Fibroblast of mammary gland (primary cell): ENCODE data around the gene SSC5D.

ENCODE experiments used
- DNase-seq: peaks from one replicate; pipeline ENCODE4 v3.0.0-alpha.2; 2010; ENCODE audit warnings: low read depth
- H3K4me3 ChIP-seq: 2 replicates; pipeline ENCODE4 v1.5.1; 2011; ENCODE audit warnings: low read depth, mild to moderate bottlenecking, low read length, moderate library complexity; ENCODE audit not compliant: control insufficient read depth
- TF ChIP-seq, protein P1 (sequence below): conservative IDR thresholded peaks from 2 replicates; pipeline ENCODE4 v1.5.1; 2011; ENCODE audit warnings: low read depth, low read length, inconsistent platforms; ENCODE audit not compliant: control insufficient read depth, insufficient read depth

SSC5D gene

GRCh38 chr19:55487924-55488687 lies at the start of gene SSC5D:
SSC5D (plus strand) TSS chr19:55488436; CDS start chr19:55488590, 154 bp downstream.
- H3K4me3 ChIP-seq, result peak within 1 kb of the TSS; percentile 37
- peak; percentile 70 for DNase-seq
- TF ChIP-seq, protein P1, sequence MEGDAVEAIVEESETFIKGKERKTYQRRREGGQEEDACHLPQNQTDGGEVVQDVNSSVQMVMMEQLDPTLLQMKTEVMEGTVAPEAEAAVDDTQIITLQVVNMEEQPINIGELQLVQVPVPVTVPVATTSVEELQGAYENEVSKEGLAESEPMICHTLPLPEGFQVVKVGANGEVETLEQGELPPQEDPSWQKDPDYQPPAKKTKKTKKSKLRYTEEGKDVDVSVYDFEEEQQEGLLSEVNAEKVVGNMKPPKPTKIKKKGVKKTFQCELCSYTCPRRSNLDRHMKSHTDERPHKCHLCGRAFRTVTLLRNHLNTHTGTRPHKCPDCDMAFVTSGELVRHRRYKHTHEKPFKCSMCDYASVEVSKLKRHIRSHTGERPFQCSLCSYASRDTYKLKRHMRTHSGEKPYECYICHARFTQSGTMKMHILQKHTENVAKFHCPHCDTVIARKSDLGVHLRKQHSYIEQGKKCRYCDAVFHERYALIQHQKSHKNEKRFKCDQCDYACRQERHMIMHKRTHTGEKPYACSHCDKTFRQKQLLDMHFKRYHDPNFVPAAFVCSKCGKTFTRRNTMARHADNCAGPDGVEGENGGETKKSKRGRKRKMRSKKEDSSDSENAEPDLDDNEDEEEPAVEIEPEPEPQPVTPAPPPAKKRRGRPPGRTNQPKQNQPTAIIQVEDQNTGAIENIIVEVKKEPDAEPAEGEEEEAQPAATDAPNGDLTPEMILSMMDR, result no peak

DNA sequence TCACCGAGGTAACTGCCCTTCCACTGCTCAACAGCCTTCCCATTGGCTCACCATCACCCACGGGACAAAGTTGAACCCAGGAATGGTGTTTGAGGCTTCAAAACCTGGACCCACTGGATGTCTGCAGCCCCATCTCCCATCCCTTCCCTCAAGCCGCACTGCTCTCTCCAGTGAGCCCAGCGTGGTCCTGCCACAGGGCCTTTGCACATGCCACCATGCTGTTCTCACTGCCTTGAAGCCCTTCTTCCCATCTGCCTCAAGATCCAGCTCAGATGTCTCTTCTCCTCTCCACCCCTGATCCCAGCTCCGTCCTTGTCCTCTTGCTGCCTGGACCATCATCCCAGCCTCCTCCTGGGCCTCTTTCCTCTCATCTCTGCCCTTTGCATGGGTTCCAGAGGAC lies 49.2 kb upstream of the SSC5D start:
- TF ChIP-seq, protein P1, result no peak
- no peak for DNase-seq

GRCh38 chr19:55440411-55441105 lies 47.7 kb upstream of the SSC5D start:
- TF ChIP-seq, protein P1, result no peak
- DNase-seq, result no peak
- H3K4me3 ChIP-seq, result no peak overlapping the region

More for the DNA sequence above, 49.2 kb upstream of the SSC5D start:
- no peak overlapping the region for H3K4me3 ChIP-seq

GRCh38 chr19:55441319-55441691 lies 46.9 kb upstream of the SSC5D start:
- TF ChIP-seq, protein P1, result no peak
- no peak for DNase-seq
- H3K4me3 ChIP-seq, result no peak overlapping the region

DNA sequence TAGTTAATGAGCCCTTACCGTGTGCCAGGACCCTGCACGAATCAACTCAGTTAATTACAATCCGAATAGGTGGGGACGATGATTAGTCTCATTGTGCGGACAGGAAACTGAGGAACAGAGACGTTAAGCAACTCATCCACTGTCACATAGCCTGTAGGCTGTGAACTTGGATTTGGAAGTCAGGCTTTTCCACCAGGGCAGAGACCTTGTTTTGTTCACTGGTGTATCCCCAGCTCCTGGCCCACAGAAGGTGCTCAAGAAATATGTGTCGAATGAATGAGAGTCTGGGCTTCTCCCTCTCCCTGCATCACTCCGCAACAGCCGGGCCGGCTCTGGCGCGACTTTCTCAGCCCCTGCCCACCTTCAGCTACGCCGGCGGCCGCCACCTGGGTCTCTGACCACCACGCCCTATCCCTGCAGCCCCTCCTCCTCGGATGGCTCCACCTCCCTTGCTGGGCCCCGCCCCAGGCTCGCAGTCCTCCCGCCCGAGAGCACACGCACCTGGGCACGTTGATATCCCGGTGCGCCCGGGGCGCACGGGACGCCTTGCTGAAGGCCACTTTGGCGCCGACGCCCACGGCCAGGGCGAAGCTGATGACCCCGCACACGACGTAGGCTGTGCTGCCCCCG lies 46.4 kb upstream of the SSC5D start:
- TF ChIP-seq, protein P1, result no peak
- no peak for DNase-seq
- H3K4me3 ChIP-seq, result no peak overlapping the region

GRCh38 chr19:55442372-55442961 lies 45.8 kb upstream of the SSC5D start:
- no peak for DNase-seq
- TF ChIP-seq, protein P1, result no peak
- H3K4me3 ChIP-seq, result no peak overlapping the region
